ENCODE data around the gene GLIS1. TPM values are rescaled to one million over a fixed set of nuclear protein-coding genes. Genes with fewer than 3 reads are reported as not detected.

The GLIS1 gene
- total RNA-seq, 2 donors from 2014 or later = 0.16 TPM; not detected in 1

DNA sequence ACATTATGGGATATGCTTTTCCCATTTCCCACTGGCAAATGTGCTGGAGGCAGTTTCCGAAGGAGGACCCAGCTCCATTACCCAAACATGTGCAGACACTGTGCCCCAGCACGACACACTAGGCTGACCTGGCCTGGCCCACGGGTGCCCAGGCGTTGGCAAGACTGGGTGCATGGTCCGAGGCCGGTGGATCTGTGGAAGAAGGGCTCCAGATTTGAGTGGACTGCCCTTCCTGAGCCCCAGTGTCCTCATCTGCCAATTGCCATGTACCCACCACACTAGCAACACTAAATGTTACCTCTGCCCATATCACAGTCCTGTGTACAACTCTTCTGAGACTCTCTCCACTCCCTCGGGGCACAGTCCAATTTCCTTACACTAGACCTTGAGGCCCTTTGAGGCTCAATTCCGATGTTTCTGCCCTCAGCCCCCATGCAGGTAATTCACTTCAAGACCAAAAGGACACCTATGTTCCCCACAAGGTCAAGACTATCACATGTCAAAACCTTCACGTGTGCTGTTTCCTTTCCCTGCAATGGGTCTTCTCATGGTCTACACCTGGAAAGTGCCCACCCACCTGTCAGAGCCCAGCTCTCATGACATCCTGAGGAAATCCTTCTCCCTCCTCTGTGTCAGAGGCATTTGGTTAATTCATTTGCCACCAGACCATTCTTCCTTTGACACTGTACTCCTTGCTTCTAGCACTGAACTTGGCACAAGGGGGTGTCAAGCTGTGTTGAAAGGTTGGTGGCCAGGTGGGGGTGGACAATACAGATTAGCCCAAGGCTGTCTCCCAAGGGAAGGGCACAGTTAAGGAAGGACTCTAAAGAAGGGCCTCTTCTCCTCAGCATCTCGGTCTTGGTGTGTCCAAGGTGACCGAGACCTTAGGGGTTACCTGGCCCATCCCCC lies 154.8 kb downstream of the GLIS1 start:
- H3K9me3 ChIP-seq = no peaks in the 10 kb centered on the region
- H3K4me1 ChIP-seq = no peaks in the 10 kb centered on the region
- H3K27ac ChIP-seq = no peak overlapping the region
- no peak overlapping the region for H3K9ac ChIP-seq (ENCODE audit: low read depth in 2 of 2, low read length in 2 of 2)
- H3K4me3 ChIP-seq = no peak overlapping the region
- no peaks in the 10 kb centered on the region for H3K36me3 ChIP-seq
- TF ChIP-seq, protein P1, sequence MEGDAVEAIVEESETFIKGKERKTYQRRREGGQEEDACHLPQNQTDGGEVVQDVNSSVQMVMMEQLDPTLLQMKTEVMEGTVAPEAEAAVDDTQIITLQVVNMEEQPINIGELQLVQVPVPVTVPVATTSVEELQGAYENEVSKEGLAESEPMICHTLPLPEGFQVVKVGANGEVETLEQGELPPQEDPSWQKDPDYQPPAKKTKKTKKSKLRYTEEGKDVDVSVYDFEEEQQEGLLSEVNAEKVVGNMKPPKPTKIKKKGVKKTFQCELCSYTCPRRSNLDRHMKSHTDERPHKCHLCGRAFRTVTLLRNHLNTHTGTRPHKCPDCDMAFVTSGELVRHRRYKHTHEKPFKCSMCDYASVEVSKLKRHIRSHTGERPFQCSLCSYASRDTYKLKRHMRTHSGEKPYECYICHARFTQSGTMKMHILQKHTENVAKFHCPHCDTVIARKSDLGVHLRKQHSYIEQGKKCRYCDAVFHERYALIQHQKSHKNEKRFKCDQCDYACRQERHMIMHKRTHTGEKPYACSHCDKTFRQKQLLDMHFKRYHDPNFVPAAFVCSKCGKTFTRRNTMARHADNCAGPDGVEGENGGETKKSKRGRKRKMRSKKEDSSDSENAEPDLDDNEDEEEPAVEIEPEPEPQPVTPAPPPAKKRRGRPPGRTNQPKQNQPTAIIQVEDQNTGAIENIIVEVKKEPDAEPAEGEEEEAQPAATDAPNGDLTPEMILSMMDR (IDR thresholded peaks at IDR 0.05) = no peak
- no peaks in the 10 kb centered on the region for H3K27me3 ChIP-seq
- DNase-seq = no peak
- intact Hi-C loops (cut with DNase I) = no loop called here

DNA sequence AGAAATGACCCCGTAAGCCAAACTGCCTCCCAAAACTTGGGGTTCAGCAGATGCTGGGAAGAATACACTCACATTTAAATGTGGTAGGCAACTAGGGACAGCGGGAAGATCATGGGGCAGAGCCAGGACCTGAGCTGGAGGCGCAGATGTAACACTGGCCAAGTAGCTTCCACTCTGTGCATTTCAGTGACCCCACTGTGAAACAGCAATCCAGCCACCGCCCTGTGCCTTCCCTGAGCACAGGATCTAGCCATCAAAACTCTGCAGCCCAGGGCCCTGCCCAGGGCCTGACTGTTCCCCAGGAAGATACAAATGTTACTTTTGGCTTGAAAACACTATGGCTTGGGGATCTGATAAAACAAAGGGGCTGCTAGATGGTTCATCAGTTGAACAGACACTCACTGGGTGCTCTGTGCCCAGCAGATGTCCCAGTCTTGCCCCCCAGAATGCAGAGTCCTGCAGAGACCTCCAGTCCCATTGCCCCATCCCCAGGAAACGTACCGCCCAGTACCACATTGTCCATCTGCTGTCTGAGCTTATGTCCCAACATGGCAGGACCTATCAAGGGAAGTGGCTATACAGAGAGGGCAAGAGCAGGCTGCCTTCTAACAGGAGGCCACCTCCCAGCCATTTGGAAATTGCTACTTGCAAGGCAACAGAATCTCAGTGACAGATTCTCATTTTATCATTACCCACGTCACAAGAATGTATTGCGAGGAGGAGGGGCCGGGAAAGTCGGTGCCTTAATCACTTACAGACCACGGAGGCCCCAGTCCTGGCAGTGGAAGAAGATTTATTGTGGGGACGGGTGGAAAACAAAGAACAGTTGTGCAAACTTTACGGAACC lies 155.7 kb downstream of the GLIS1 start:
- Histone ChIP-seq H3K27ac (no peak overlapping the region), H3K9me3 (no peaks in the 10 kb centered on the region), H3K4me1 (no peaks in the 10 kb centered on the region), H3K9ac (ENCODE audit: low read depth in 2 of 2, low read length in 2 of 2) (no peak overlapping the region), H3K27me3 (no peaks in the 10 kb centered on the region), H3K4me3 (no peak overlapping the region), H3K36me3 (no peaks in the 10 kb centered on the region)
- intact Hi-C loops (cut with DNase I) = no loop called here
- no peak for DNase-seq
- TF ChIP-seq, protein P1 (IDR thresholded peaks at IDR 0.05) = no peak

DNA sequence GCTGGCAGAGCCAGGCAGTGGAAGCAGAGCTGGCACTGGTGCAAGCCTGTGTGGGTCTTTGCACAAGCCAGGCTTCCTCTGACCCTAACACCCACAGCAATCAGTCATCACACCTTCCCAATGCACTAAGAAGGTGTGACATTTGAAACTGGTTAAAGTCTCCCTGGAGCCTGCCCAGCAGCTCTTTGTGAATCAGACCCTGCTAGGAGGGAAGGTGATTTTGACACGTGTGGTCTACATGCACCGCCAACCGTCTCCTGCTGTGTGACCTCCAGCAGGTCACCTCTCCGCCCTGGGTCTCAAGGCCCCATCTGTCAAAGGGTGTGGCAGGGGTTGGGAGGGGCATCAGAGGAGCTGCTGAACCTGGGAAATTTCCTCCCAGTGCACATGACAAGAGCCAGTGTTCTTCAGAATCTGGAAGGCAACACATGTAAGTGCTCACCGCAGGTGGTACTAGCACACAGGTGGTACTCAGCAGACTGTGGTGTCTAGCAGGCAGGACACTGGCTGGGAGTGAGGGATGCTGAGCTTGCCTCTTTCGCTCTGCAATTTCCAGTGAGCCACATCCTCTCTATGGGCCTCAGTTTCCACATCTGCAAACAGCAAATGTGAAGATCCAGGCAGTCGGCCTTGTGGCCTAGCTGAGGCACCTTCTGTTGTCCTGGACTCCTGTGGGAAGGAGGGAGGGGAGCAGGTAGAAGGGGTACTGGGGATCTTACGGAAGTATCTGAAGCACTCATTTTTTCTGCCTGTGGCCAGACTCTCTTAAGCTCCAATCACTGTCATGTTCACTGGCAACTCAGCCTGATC lies 156.5 kb downstream of the GLIS1 start:
- Histone ChIP-seq H3K27ac (no peak overlapping the region), H3K4me1 (no peaks in the 10 kb centered on the region), H3K9me3 (no peaks in the 10 kb centered on the region), H3K4me3 (no peak overlapping the region), H3K9ac (ENCODE audit: low read depth in 2 of 2, low read length in 2 of 2) (no peak overlapping the region), H3K36me3 (no peaks in the 10 kb centered on the region), H3K27me3 (no peaks in the 10 kb centered on the region)
- DNase-seq = no peak
- intact Hi-C loops (cut with DNase I) = no loop called here
- TF ChIP-seq, protein P1 (IDR thresholded peaks at IDR 0.05) = no peak

DNA sequence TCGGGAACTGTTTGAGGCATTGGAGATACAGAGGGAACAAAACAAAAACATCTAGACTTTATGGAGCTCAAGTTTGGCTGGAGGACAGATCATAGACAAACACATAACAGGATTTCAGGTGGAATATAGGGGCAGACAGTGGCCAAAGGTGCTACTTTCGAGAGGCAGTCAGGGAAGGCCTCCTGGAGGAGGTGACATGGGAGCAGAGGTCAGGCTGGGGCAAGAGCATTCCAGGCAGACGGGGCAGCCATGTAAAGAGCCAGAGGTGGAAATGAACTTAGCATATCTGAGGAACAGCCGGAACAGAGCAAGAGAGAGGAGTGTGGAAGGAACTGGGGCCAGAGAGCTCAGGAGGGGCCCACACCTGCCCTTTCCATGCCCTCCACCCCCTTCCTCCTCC lies 157.5 kb downstream of the GLIS1 start:
- Histone ChIP-seq H3K9ac (ENCODE audit: low read depth in 2 of 2, low read length in 2 of 2) (no peak overlapping the region), H3K4me3 (no peak overlapping the region), H3K27me3 (no peaks in the 10 kb centered on the region), H3K27ac (no peak overlapping the region), H3K9me3 (no peaks in the 10 kb centered on the region), H3K4me1 (no peaks in the 10 kb centered on the region), H3K36me3 (no peaks in the 10 kb centered on the region)
- TF ChIP-seq, protein P1 (IDR thresholded peaks at IDR 0.05) = no peak
- DNase-seq = no peak
- intact Hi-C loops (cut with DNase I) = no loop called here
